Neural progenitor cell (in vitro differentiated cells): Measurements from ENCODE around the gene SCLY. TPM values are rescaled to one million over a fixed set of nuclear protein-coding genes. Genes with fewer than 3 reads are reported as not detected.
"Not testable (repeated sequence)": the region's sequence is repeated elsewhere in the genome, so short reads cannot be mapped to it uniquely, and the experiment has no call there.

Experiments used
- DNase-seq: peaks from one replicate; pipeline ENCODE4 v3.0.0-alpha.2; 2016; ENCODE audit warnings: low spot score
- H2AFZ ChIP-seq: fragments of 200-600 bp; sonication (generic); replicated peaks from 2 replicates; pipeline ENCODE4 v1.6.1; 2016; ENCODE audit warnings: antibody characterized with exemption
- H3F3A ChIP-seq: fragments of 200-600 bp; sonication (generic); 2 replicates; pipeline ENCODE4 v1.6.1; 2016; ENCODE audit warnings: antibody characterized with exemption, low read depth
- H3K27ac ChIP-seq: fragments of 200-600 bp; sonication (generic); 2 replicates; pipeline ENCODE4 v1.5.1; 2016; ENCODE audit warnings: mild to moderate bottlenecking
- H3K27me3 ChIP-seq: fragments of 200-600 bp; sonication (generic); 2 replicates; pipeline ENCODE4 v1.6.1; 2016; ENCODE audit warnings: mild to moderate bottlenecking, moderate library complexity
- H3K36me3 ChIP-seq: fragments of 200-600 bp; sonication (generic); 2 replicates; pipeline ENCODE4 v1.5.1; 2016
- H3K4me1 ChIP-seq: fragments of 200-600 bp; sonication (generic); 2 replicates; pipeline ENCODE4 v1.6.1; 2016; ENCODE audit warnings: mixed run types
- H3K4me2 ChIP-seq: fragments of 200-600 bp; sonication (generic); 2 replicates; pipeline ENCODE4 v1.6.1; 2016
- H3K4me3 ChIP-seq: fragments of 200-600 bp; sonication (generic); 2 replicates; pipeline ENCODE4 v1.5.1; 2016
- H3K79me2 ChIP-seq: fragments of 200-600 bp; sonication (generic); 2 replicates; pipeline ENCODE4 v1.6.1; 2016; ENCODE audit warnings: low read depth
- H3K9ac ChIP-seq: fragments of 200-600 bp; sonication (generic); 2 replicates; pipeline ENCODE4 v1.6.1; 2016
- H3K9me3 ChIP-seq: fragments of 200-600 bp; sonication (generic); 2 replicates; pipeline ENCODE4 v1.5.1; 2016; ENCODE audit warnings: low read depth
- H4K20me1 ChIP-seq: fragments of 200-600 bp; sonication (generic); 2 replicates; pipeline ENCODE4 v1.6.1; 2016; ENCODE audit warnings: low read depth
- H3K27ac Mint-ChIP-seq: 3 replicates; pipeline ENCODE4 v1.8.0; 2021; ENCODE audit warnings: mixed read lengths
- H3K27me3 Mint-ChIP-seq: 2 replicates; pipeline ENCODE4 v1.8.0; 2022; ENCODE audit warnings: low read depth, mild to moderate bottlenecking, inconsistent platforms, moderate library complexity, mixed read lengths; ENCODE audit not compliant: insufficient read depth
- H3K36me3 Mint-ChIP-seq: 3 replicates; pipeline ENCODE4 v1.8.0; 2021; ENCODE audit warnings: mixed read lengths
- H3K4me1 Mint-ChIP-seq: 3 replicates; pipeline ENCODE4 v1.8.0; 2021; ENCODE audit warnings: mixed read lengths
- H3K4me3 Mint-ChIP-seq: 3 replicates; pipeline ENCODE4 v1.8.0; 2021; ENCODE audit warnings: mild to moderate bottlenecking, moderate library complexity, mixed read lengths
- H3K9me3 Mint-ChIP-seq: 3 replicates; pipeline ENCODE4 v1.8.0; 2020; ENCODE audit warnings: mixed read lengths
- EZH2 ChIP-seq: fragments of 200-600 bp; sonication (generic); IDR thresholded peaks from 2 replicates; pipeline ENCODE4 v1.6.1; 2017; ENCODE audit warnings: antibody characterized with exemption, mild to moderate bottlenecking, moderate library complexity
- EZH2phosphoT487 ChIP-seq: fragments of 200-600 bp; sonication (generic); IDR thresholded peaks from 2 replicates; pipeline ENCODE4 v1.6.1; 2017; ENCODE audit warnings: antibody characterized with exemption
- total RNA-seq: library from RNA; depleted of rRNA; stranded (reverse); fragments of >200 nt; gene quantifications from 2 replicates; pipeline ENCODE4 v1.2.3, GENCODE V29; 2015; ENCODE audit warnings: low replicate concordance
- TF ChIP-seq, protein P1 (sequence below): fragments of 200-600 bp; sonication (generic); IDR thresholded peaks from 2 replicates; pipeline ENCODE4 v1.5.1; 2017; ENCODE audit warnings: antibody characterized with exemption, mild to moderate bottlenecking

SCLY gene
- total RNA-seq, 1 donor from 2014 or later: 44.1 TPM

DNA sequence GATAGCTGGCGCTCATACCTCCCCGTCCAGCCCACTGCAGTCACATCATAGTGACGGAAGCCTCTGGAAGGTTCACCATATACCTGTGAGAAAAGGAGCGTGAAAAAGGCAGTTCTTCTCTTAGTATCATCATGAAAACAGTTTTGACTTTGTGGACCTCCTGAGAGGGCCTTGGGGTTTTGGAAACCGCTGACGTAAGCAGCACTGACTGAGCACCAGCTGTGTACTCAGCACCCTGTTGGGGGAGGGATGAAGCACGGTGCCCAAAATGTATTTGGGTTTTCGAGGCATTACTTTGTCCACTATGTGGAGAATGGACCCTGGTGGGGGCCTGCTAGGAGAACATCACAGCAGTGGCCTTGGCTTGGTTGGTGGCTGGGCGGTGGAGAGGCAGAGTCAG, 5.4 kb downstream of the SCLY start:
- H3K4me1 ChIP-seq: peaks cover 16% of the 10 kb centered on the region
- H3F3A ChIP-seq: peaks cover 8% of the 10 kb centered on the region
- Mint-ChIP-seq H3K36me3 (peaks cover 28% of the 10 kb centered on the region), H3K27me3 (peaks cover 4% of the 10 kb centered on the region), H3K4me3 (no peak overlapping the region), H3K4me1 (peaks cover 23% of the 10 kb centered on the region), H3K27ac (no peak overlapping the region), H3K9me3 (no peaks in the 10 kb centered on the region)
- H3K4me2 ChIP-seq: no peak overlapping the region
- no peaks in the 10 kb centered on the region for H3K9me3 ChIP-seq
- no peak overlapping the region for H3K9ac ChIP-seq
- no peak overlapping the region for H3K4me3 ChIP-seq
- peaks cover 6% of the 10 kb centered on the region for H3K36me3 ChIP-seq
- TF ChIP-seq EZH2 (no peak), EZH2phosphoT487 (no peak)
- TF ChIP-seq, protein P1, sequence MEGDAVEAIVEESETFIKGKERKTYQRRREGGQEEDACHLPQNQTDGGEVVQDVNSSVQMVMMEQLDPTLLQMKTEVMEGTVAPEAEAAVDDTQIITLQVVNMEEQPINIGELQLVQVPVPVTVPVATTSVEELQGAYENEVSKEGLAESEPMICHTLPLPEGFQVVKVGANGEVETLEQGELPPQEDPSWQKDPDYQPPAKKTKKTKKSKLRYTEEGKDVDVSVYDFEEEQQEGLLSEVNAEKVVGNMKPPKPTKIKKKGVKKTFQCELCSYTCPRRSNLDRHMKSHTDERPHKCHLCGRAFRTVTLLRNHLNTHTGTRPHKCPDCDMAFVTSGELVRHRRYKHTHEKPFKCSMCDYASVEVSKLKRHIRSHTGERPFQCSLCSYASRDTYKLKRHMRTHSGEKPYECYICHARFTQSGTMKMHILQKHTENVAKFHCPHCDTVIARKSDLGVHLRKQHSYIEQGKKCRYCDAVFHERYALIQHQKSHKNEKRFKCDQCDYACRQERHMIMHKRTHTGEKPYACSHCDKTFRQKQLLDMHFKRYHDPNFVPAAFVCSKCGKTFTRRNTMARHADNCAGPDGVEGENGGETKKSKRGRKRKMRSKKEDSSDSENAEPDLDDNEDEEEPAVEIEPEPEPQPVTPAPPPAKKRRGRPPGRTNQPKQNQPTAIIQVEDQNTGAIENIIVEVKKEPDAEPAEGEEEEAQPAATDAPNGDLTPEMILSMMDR: no peak
- H4K20me1 ChIP-seq: peaks cover 12% of the 10 kb centered on the region
- H2AFZ ChIP-seq: no peak overlapping the region
- peaks cover 33% of the 10 kb centered on the region for H3K79me2 ChIP-seq
- no peak overlapping the region for H3K27ac ChIP-seq
- no peak for DNase-seq
- H3K27me3 ChIP-seq: no peaks in the 10 kb centered on the region

DNA sequence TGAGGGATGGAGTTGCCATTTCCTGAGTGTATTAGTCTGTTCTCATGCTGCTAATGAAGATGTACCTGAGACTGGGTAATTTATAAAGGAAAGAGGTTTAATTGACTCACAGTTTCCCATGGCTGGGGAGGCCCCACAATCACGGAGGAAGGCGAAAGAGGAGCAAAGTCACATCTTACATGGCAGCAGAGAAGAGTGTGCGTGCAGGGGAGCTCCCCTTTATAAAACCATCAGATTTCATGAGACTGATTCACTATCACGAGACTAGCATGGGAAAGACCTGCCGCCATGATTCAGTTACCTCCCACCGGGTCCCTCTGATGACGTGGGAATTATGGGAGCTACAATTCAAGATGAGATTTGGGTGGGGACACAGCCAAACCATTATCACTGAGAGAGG, 5.9 kb downstream of the SCLY start:
- H3K9me3 ChIP-seq, H3K27ac Mint-ChIP-seq, H3K4me3 ChIP-seq, DNase-seq, H3K27me3 ChIP-seq, H2AFZ ChIP-seq, H3F3A ChIP-seq, H3K27me3 Mint-ChIP-seq, H3K27ac ChIP-seq, H3K4me3 Mint-ChIP-seq, H3K9ac ChIP-seq, H3K4me2 ChIP-seq, H3K9me3 Mint-ChIP-seq, H3K36me3 ChIP-seq: not testable (repeated sequence)
- Mint-ChIP-seq H3K4me1 (peaks cover 18% of the 10 kb centered on the region), H3K36me3 (peaks cover 32% of the 10 kb centered on the region)
- peaks cover 28% of the 10 kb centered on the region for H3K79me2 ChIP-seq
- H4K20me1 ChIP-seq: peaks cover 12% of the 10 kb centered on the region
- H3K4me1 ChIP-seq: peaks cover 15% of the 10 kb centered on the region

- Histone ChIP-seq H3K4me3 (no peak overlapping the region), H3K9me3 (no peaks in the 10 kb centered on the region), H4K20me1 (peaks cover 10% of the 10 kb centered on the region), H3K27me3 (no peaks in the 10 kb centered on the region), H3K36me3 (peaks cover 13% of the 10 kb centered on the region), H3K4me2 (no peak overlapping the region), H3F3A (peaks cover 4% of the 10 kb centered on the region), H3K27ac (no peak overlapping the region), H2AFZ (no peak overlapping the region), H3K79me2 (peaks cover 16% of the 10 kb centered on the region), H3K9ac (no peak overlapping the region), H3K4me1 (peaks cover 9% of the 10 kb centered on the region)
- Mint-ChIP-seq H3K27me3 (no peaks in the 10 kb centered on the region), H3K27ac (no peak overlapping the region), H3K9me3 (peaks cover 4% of the 10 kb centered on the region), H3K36me3 (peaks cover 43% of the 10 kb centered on the region), H3K4me3 (no peak overlapping the region), H3K4me1 (peaks cover 10% of the 10 kb centered on the region)
- TF ChIP-seq EZH2 (no peak), EZH2phosphoT487 (no peak)
- TF ChIP-seq, protein P1: no peak
- DNase-seq: no peak
Measured at GRCh38 chr2:238067939-238068338, 7.1 kb downstream of the SCLY start.

DNA sequence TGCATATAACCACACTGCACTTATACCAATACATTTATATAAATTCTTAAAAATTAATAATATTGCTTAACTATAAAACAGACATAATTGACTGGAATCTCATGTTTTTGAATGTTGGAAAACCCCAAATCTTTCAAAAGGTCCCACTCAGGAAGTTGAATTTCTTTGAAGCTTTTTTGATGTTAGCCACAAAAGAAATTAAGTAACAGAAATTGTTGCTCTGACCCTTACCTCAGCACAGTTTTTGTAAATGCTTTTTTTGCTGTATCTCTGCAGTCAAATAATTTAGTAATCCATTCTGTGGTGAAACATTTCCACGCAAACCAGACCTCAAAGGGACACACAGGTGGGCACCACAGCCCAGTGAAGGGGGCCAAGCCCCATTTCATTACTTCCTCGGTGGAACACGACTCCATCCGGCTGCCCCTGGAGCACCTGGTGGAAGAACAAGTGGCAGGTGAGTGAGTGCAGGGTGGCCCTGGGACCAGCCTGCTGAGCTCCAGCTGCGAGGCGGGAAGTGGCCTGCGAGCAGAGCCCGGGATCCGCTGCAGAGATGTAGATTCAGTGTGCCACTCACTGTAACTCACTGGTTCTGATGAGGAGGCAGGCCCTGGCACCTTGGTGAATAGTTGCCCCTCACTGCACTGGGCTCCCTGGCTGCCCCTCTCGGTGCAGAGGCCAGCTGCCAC, 8.4 kb downstream of the SCLY start:
- no peak overlapping the region for H3K9ac ChIP-seq
- H3F3A ChIP-seq: no peaks in the 10 kb centered on the region
- no peak for TF ChIP-seq EZH2
- TF ChIP-seq, protein P1: no peak
- TF ChIP-seq EZH2phosphoT487: no peak
- H3K9me3 ChIP-seq: no peaks in the 10 kb centered on the region
- no peak overlapping the region for H3K4me3 ChIP-seq
- no peak overlapping the region for H3K27ac Mint-ChIP-seq
- peaks cover 4% of the 10 kb centered on the region for H3K9me3 Mint-ChIP-seq
- no peaks in the 10 kb centered on the region for H3K4me1 Mint-ChIP-seq
- DNase-seq: no peak
- H3K27me3 Mint-ChIP-seq: no peaks in the 10 kb centered on the region
- no peak overlapping the region for H3K4me3 Mint-ChIP-seq
- peaks cover 13% of the 10 kb centered on the region for H3K36me3 ChIP-seq
- H4K20me1 ChIP-seq: no peaks in the 10 kb centered on the region
- no peak overlapping the region for H3K27ac ChIP-seq
- no peaks in the 10 kb centered on the region for H3K4me1 ChIP-seq
- peaks cover 12% of the 10 kb centered on the region for H3K79me2 ChIP-seq
- no peaks in the 10 kb centered on the region for H3K27me3 ChIP-seq
- H3K36me3 Mint-ChIP-seq: peaks cover 51% of the 10 kb centered on the region
- H2AFZ ChIP-seq: no peak overlapping the region
- no peak overlapping the region for H3K4me2 ChIP-seq
